ENCODE data around the gene KLF12. TPM values are rescaled to one million over a fixed set of nuclear protein-coding genes. Genes with fewer than 3 reads are reported as not detected.

KLF12 gene
- total and polyA plus RNA-seq, 2 experiments from 2014 or later, result 6.4 to 7.7 TPM

- Histone ChIP-seq H3K27ac (ENCODE audit: low read depth) (no peak overlapping the region), H3K4me3 (no peak overlapping the region), H4K20me1 (replicated peaks; ENCODE audit: insufficient read depth) (no peaks in the 10 kb centered on the region), H3K4me1 (ENCODE audit: insufficient read depth) (peaks cover 3% of the 10 kb centered on the region; the same call in 1 of the 2 replicates), H2AFZ (no peak overlapping the region), H3K36me3 (ENCODE audit: insufficient read depth) (no peaks in the 10 kb centered on the region), H3F3A (replicated peaks; ENCODE audit: low read depth) (no peaks in the 10 kb centered on the region), H3K4me2 (no peak overlapping the region), H3K9me2 (ENCODE audit: insufficient read depth) (no peaks in the 10 kb centered on the region), H3K79me2 (replicated peaks; ENCODE audit: insufficient read depth) (no peaks in the 10 kb centered on the region), H3K27me3 (ENCODE audit: insufficient read depth) (no peaks in the 10 kb centered on the region)
- no peaks in the 10 kb centered on the region for H3K9me3 Mint-ChIP-seq
- no peak for DNase-seq (ENCODE audit: low spot score)
- H3K27ac Mint-ChIP-seq, result no peak overlapping the region
- no peaks in the 10 kb centered on the region for H3K36me3 Mint-ChIP-seq (ENCODE audit: low read depth)
- no peak overlapping the region for H3K4me3 Mint-ChIP-seq
- H3K4me1 Mint-ChIP-seq, result peaks cover 4% of the 10 kb centered on the region; the same call in 2 of the 3 replicates
- no peak for TF ChIP-seq STAT1 (IDR thresholded peaks at IDR 0.05; ENCODE audit: unreplicated experiment)
- no peak for TF ChIP-seq NANOG (IDR thresholded peaks at IDR 0.05; ENCODE audit: borderline replicate concordance)
- no peak for ATAC-seq
- no peaks in the 10 kb centered on the region for H3K27me3 Mint-ChIP-seq (ENCODE audit: insufficient read depth, low read depth, poor library complexity)
Observed at GRCh38 chr13:74153316-74153715, 19.1 kb upstream of the KLF12 start.

- Histone ChIP-seq H3K79me2 (replicated peaks; ENCODE audit: insufficient read depth) (no peaks in the 10 kb centered on the region), H3K4me3 (no peak overlapping the region), H3K36me3 (ENCODE audit: insufficient read depth) (no peaks in the 10 kb centered on the region), H3F3A (replicated peaks; ENCODE audit: low read depth) (no peaks in the 10 kb centered on the region), H3K4me2 (no peak overlapping the region), H2AFZ (no peak overlapping the region), H3K27ac (ENCODE audit: low read depth) (no peak overlapping the region), H3K27me3 (ENCODE audit: insufficient read depth) (no peaks in the 10 kb centered on the region), H3K4me1 (ENCODE audit: insufficient read depth) (no peaks in the 10 kb centered on the region), H4K20me1 (replicated peaks; ENCODE audit: insufficient read depth) (no peaks in the 10 kb centered on the region), H3K9me2 (ENCODE audit: insufficient read depth) (no peaks in the 10 kb centered on the region)
- Mint-ChIP-seq H3K36me3 (ENCODE audit: low read depth) (no peaks in the 10 kb centered on the region), H3K27ac (no peak overlapping the region), H3K9me3 (no peaks in the 10 kb centered on the region), H3K4me3 (no peak overlapping the region), H3K27me3 (ENCODE audit: insufficient read depth, low read depth, poor library complexity) (no peaks in the 10 kb centered on the region), H3K4me1 (no peaks in the 10 kb centered on the region; the same call in 2 of the 3 replicates)
- DNase-seq (ENCODE audit: low spot score), result no peak
- no peak for ATAC-seq
- TF ChIP-seq NANOG (IDR thresholded peaks at IDR 0.05; ENCODE audit: borderline replicate concordance) (no peak), CTCF (conservative IDR thresholded peaks at IDR 0.05; ENCODE audit: low read depth in 2 of 2) (no peak), ZNF331 (CRISPR knock-in tag; IDR thresholded peaks at IDR 0.05; ENCODE audit: low read depth) (no peak), ETS1 (IDR thresholded peaks at IDR 0.05) (no peak), POLR2AphosphoS5 (IDR thresholded peaks at IDR 0.05; ENCODE audit: low read depth) (no peak), JUNB (IDR thresholded peaks at IDR 0.05; ENCODE audit: unreplicated experiment) (no peak), CREB1 (CRISPR knock-in tag; IDR thresholded peaks at IDR 0.05; ENCODE audit: low read depth) (no peak), ZNF114 (CRISPR knock-in tag; IDR thresholded peaks at IDR 0.05) (no peak), REST (IDR thresholded peaks at IDR 0.05; ENCODE audit: unreplicated experiment) (no peak), STAT1 (IDR thresholded peaks at IDR 0.05; ENCODE audit: unreplicated experiment) (no peak), EZH2phosphoT487 (IDR thresholded peaks at IDR 0.05; ENCODE audit: unreplicated experiment) (no peak)
Observed at GRCh38 chr13:74151859-74152258, 17.7 kb upstream of the KLF12 start.

Data from GM23338 (cell line).